T-cell (primary cell): ENCODE measurements around the gene NVL. TPM values are rescaled to one million over a fixed set of nuclear protein-coding genes. Genes with fewer than 3 reads are reported as not detected.

ENCODE experiments used
- ATAC-seq, 4 experiments: fragments of 200-7000 bp in 3 of 4; fragments of 150-1000 bp in 1 of 4; cut with Tn5 transposase; replicated peaks in 1 of 4; 1 replicate in 3 of 4; 2 replicates in 1 of 4; pipeline ENCODE4 v1.10.0; 2021; ENCODE audit warnings: moderate library complexity in 3 of 4, mild to moderate bottlenecking in 2 of 4, moderate number of reproducible peaks in 1 of 4
- CTCF ChIA-PET, 2 donors: fragments of 300-600 bp; sonication (Branson Sonifier 250); formaldehyde crosslinking; loops; one replicate each; lab custom pipeline; 2022; ENCODE audit warnings: antibody characterized with exemption in 2 of 2; lab: Charles Lee
- POLR2A ChIA-PET, 2 donors: fragments of 300-600 bp; sonication (Branson Sonifier 250); formaldehyde crosslinking; loops; one replicate each; lab custom pipeline; 2022; ENCODE audit warnings: antibody characterized with exemption in 2 of 2; lab: Charles Lee
- DNase-seq, 35 experiments: peaks; one replicate each; pipeline versions ENCODE4 v3.0.0 to v3.0.0-alpha.2; 2013 to 2023
- H3K27ac ChIP-seq: one replicate; pipeline ENCODE4 v1.5.1; 2013; ENCODE audit warnings: low read length
- H3K27me3 ChIP-seq, 2 experiments: replicated peaks in 1 of 2; 1 replicate in 1 of 2; 2 replicates in 1 of 2; pipeline versions ENCODE4 v1.6.1 to v1.7.0; 2013; ENCODE audit warnings: low read length in 1 of 2, mixed read lengths in 1 of 2; ENCODE audit not compliant: control insufficient read depth in 2 of 2, insufficient read depth in 2 of 2; ENCODE audit errors: extremely low read depth in 1 of 2
- H3K36me3 ChIP-seq, 2 donors: 1 replicate in 1 of 2; 2 replicates in 1 of 2; pipeline versions ENCODE4 v1.6.1 to v1.7.0; 2013; ENCODE audit warnings: low read length in 1 of 2; ENCODE audit not compliant: control insufficient read depth in 2 of 2, insufficient read depth in 1 of 2; ENCODE audit errors: extremely low read depth in 1 of 2
- H3K4me1 ChIP-seq, 2 experiments: 1 replicate in 1 of 2; 2 replicates in 1 of 2; pipeline versions ENCODE4 v1.6.1 to v1.7.0; 2013; ENCODE audit warnings: low read length in 2 of 2, mixed read lengths in 1 of 2; ENCODE audit not compliant: insufficient read depth in 2 of 2, control insufficient read depth in 1 of 2; ENCODE audit errors: extremely low read depth in 1 of 2
- H3K4me3 ChIP-seq, 2 donors: 1 replicate in 1 of 2; 2 replicates in 1 of 2; pipeline versions ENCODE4 v1.5.1 to v1.7.0; 2013; ENCODE audit warnings: mild to moderate bottlenecking in 2 of 2, low read length in 1 of 2, moderate library complexity in 1 of 2; ENCODE audit not compliant: control insufficient read depth in 1 of 2; ENCODE audit errors: extremely low read depth in 1 of 2
- H3K9me3 ChIP-seq: 2 replicates; pipeline ENCODE4 v1.7.0; 2013
- H3K27ac Mint-ChIP-seq, 2 donors: one replicate each; pipeline ENCODE4 v1.8.0; 2020 to 2021; ENCODE audit warnings: mild to moderate bottlenecking in 2 of 2, mixed read lengths in 2 of 2
- H3K27me3 Mint-ChIP-seq, 2 donors: one replicate each; pipeline ENCODE4 v1.8.0; 2021 to 2022; ENCODE audit warnings: mixed read lengths in 2 of 2
- H3K36me3 Mint-ChIP-seq: one replicate; pipeline ENCODE4 v1.8.0; 2021; ENCODE audit warnings: mixed read lengths
- H3K4me1 Mint-ChIP-seq, 3 donors: one replicate each; pipeline ENCODE4 v1.8.0; 2020 to 2022; ENCODE audit warnings: mixed read lengths in 3 of 3, mild to moderate bottlenecking in 1 of 3
- H3K4me3 Mint-ChIP-seq, 3 donors: one replicate each; pipeline ENCODE4 v1.8.0; 2020 to 2022; ENCODE audit warnings: mild to moderate bottlenecking in 3 of 3, mixed read lengths in 3 of 3, moderate library complexity in 3 of 3
- H3K9me3 Mint-ChIP-seq, 3 donors: one replicate each; pipeline ENCODE4 v1.8.0; 2020 to 2022; ENCODE audit warnings: mixed read lengths in 3 of 3
- WGBS: methylation state at CpG from one replicate; pipeline ENCODE4 v1.1.5; 2013; ENCODE audit warnings: missing lambda C conversion rate; ENCODE audit not compliant: insufficient coverage; 5-methylcytosine and 5-hydroxymethylcytosine counted together
- total RNA-seq, 35 experiments: library from RNA in 6 of 35; stranded (reverse) in 6 of 35; fragments of 120-200 nt in 1 of 35; gene quantifications; one replicate each; pipeline versions ENCODE4 v1.2.1 to v1.2.4 and lab custom pipeline; 2013 to 2026

NVL gene
- total RNA-seq, 5 donors from 2014 or later (not counting 1 experiment from before 2014, with no cell fraction given) = 32.5 to 42.0 (median 37.6) TPM

DNA sequence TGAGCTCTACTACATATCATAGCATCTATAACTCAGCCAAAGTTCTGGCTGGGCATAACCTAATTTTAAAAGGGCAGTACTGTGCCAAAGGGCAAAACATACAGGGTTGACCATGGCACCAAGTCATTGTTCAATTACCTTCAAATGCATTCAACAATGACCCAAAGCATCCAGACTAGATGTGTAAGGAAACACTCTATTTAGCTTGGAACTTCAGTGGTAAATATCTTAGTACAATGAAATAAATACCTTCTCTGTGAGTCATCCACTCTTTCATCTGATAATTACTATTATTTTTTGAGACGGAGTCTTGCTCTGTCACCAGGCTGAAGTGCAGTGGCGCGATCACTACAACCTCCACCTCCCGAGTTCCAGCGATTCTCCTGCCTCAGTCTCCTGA is 70.0 kb downstream of the NVL start:
- Histone ChIP-seq H3K4me3 (no peak overlapping the region), H3K27ac (no peak overlapping the region), H3K4me1 (peaks cover 2 to 4% of the 10 kb centered on the region in 2 experiments), H3K36me3 (peaks cover 3 to 6% of the 10 kb centered on the region in 2 donors), H3K9me3 (no peaks in the 10 kb centered on the region), H3K27me3 (no peaks in the 10 kb centered on the region)
- WGBS = 100% methylated on average over 5 of the region's 5 CpGs
- Mint-ChIP-seq H3K27me3 (no peaks in the 10 kb centered on the region), H3K4me3 (no peak overlapping the region), H3K27ac (no peak overlapping the region), H3K9me3 (no peaks in the 10 kb centered on the region), H3K4me1 (peaks cover 17 to 21% (median 17%) of the 10 kb centered on the region in 3 donors), H3K36me3 (peaks cover 28% of the 10 kb centered on the region)
- no peak for ATAC-seq
- POLR2A ChIA-PET = interaction anchor here (0.6 to 0.7 kb wide), 2 partner anchors 161 to 1948 kb away, joined by 3 to 5 read pairs; no protein-coding TSS in a partner anchor
- DNase-seq = no peak
- CTCF ChIA-PET = interaction anchor here in 1 of 2 donors (0.7 kb wide), 1 partner anchor 11 kb away, joined by 3 read pairs; no protein-coding TSS in a partner anchor

DNA sequence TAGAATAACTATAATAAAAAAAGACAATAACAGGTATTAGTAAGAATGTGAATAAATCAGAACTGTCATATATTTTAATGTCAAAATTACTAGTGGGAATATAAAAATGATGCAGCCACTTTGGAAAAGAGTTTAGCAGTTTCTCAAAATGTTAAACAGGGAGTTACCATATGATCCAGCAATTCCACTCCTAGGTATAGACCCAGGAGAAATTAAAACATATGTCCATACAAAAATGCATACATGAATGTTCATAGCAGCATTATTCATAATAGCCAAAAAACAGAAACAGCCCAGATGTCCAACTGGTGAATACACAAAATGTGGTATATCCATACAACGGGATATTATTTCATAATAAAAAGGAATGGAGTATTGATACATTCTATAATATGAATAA is 71.6 kb downstream of the NVL start:
- no CpG with 5 or more reads among the region's 1 CpG for WGBS
- CTCF ChIA-PET = no interaction called here
- H3K36me3 Mint-ChIP-seq = peaks cover 20% of the 10 kb centered on the region
- Histone ChIP-seq H3K4me3 (no peak overlapping the region), H3K4me1 (peaks cover 2 to 4% of the 10 kb centered on the region in 2 experiments), H3K27me3 (no peaks in the 10 kb centered on the region), H3K27ac (no peak overlapping the region), H3K9me3 (no peaks in the 10 kb centered on the region), H3K36me3 (peaks cover 0 to 5% of the 10 kb centered on the region in 2 donors)
- H3K27ac Mint-ChIP-seq = no peak overlapping the region
- ATAC-seq = no peak
- no peak overlapping the region for H3K4me3 Mint-ChIP-seq
- peaks cover 17 to 21% (median 17%) of the 10 kb centered on the region in 3 donors for H3K4me1 Mint-ChIP-seq
- H3K9me3 Mint-ChIP-seq = no peaks in the 10 kb centered on the region
- POLR2A ChIA-PET = no interaction called here
- no peaks in the 10 kb centered on the region for H3K27me3 Mint-ChIP-seq
- no peak for DNase-seq

- DNase-seq (no peak), ATAC-seq (no peak)
- Mint-ChIP-seq H3K36me3 (peaks cover 18% of the 10 kb centered on the region), H3K4me1 (peaks cover 5 to 6% (median 6%) of the 10 kb centered on the region in 3 donors), H3K4me3 (no peak overlapping the region), H3K27me3 (no peaks in the 10 kb centered on the region), H3K9me3 (no peaks in the 10 kb centered on the region), H3K27ac (no peak overlapping the region)
- peaks cover 0 to 2% of the 10 kb centered on the region in 2 experiments for H3K4me1 ChIP-seq
- ChIA-PET POLR2A (interaction anchor here in 1 of 2 donors (0.5 to 0.7 kb wide), 2 partner anchors 10 to 74 kb away, joined by 3 to 4 read pairs; no protein-coding TSS in a partner anchor), CTCF (interaction anchor here in 1 of 2 donors (0.8 kb wide), 1 partner anchor 12 kb away, joined by 4 read pairs; no protein-coding TSS in a partner anchor)
- WGBS = 100% methylated on average over 3 of the region's 3 CpGs
- peaks cover 0 to 5% of the 10 kb centered on the region in 2 donors for H3K36me3 ChIP-seq
- no peak overlapping the region for H3K27ac ChIP-seq
- H3K27me3 ChIP-seq = no peaks in the 10 kb centered on the region
- no peak overlapping the region for H3K4me3 ChIP-seq
- no peaks in the 10 kb centered on the region for H3K9me3 ChIP-seq
These were observed 73.3 kb downstream of the NVL start for GRCh38 chr1:224256640-224257039.

DNA sequence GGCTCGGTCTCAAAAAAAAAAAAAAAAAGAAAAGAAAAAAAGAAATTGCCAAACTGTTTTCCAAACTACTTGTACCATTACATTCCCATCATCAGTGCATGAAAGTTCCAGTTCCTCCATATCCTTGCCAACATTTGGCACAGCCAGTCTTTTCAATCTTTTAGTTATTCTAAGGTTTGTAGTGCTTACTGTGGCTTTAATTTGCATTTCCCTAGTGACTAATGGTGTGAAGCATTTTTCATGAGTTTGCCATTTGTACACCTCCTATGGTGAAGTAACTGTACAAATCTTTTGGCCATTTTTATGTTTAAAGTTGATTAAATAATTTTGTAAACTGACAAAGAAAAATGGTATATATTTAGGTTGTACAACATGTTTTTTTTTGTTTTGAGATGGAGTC is 76.3 kb downstream of the NVL start:
- no peaks in the 10 kb centered on the region for H3K9me3 ChIP-seq
- H3K4me3 Mint-ChIP-seq = no peak overlapping the region
- H3K4me1 Mint-ChIP-seq = no peaks in the 10 kb centered on the region
- no CpG with 5 or more reads among the region's 1 CpG for WGBS
- DNase-seq (no peak), ATAC-seq (no peak)
- H3K36me3 ChIP-seq = peaks cover 8 to 10% of the 10 kb centered on the region in 2 donors
- H3K36me3 Mint-ChIP-seq = peaks cover 26% of the 10 kb centered on the region
- ChIA-PET CTCF (no interaction called here), POLR2A (no interaction called here)
- no peak overlapping the region for H3K4me3 ChIP-seq
- H3K9me3 Mint-ChIP-seq = no peaks in the 10 kb centered on the region
- no peaks in the 10 kb centered on the region for H3K4me1 ChIP-seq
- no peak overlapping the region for H3K27ac ChIP-seq
- no peaks in the 10 kb centered on the region for H3K27me3 Mint-ChIP-seq
- H3K27ac Mint-ChIP-seq = no peak overlapping the region
- H3K27me3 ChIP-seq = no peaks in the 10 kb centered on the region

- H3K27ac Mint-ChIP-seq = no peak overlapping the region
- DNase-seq (no peak), ATAC-seq (no peak)
- Histone ChIP-seq H3K27me3 (no peaks in the 10 kb centered on the region), H3K9me3 (no peaks in the 10 kb centered on the region), H3K4me3 (no peak overlapping the region), H3K36me3 (peaks cover 11 to 16% of the 10 kb centered on the region in 2 donors), H3K4me1 (no peaks in the 10 kb centered on the region), H3K27ac (no peak overlapping the region)
- H3K4me1 Mint-ChIP-seq = peaks cover 0 to 5% (median 2%) of the 10 kb centered on the region in 3 donors
- H3K36me3 Mint-ChIP-seq = peaks cover 29% of the 10 kb centered on the region
- no peaks in the 10 kb centered on the region for H3K9me3 Mint-ChIP-seq
- H3K27me3 Mint-ChIP-seq = no peaks in the 10 kb centered on the region
- no peak overlapping the region for H3K4me3 Mint-ChIP-seq
- ChIA-PET CTCF (no interaction called here), POLR2A (interaction anchor here in 1 of 2 donors (0.6 kb wide), 1 partner anchor 20 kb away, joined by 3 read pairs; no protein-coding TSS in a partner anchor)
These were observed 77.5 kb downstream of the NVL start for GRCh38 chr1:224252479-224252878.

DNA sequence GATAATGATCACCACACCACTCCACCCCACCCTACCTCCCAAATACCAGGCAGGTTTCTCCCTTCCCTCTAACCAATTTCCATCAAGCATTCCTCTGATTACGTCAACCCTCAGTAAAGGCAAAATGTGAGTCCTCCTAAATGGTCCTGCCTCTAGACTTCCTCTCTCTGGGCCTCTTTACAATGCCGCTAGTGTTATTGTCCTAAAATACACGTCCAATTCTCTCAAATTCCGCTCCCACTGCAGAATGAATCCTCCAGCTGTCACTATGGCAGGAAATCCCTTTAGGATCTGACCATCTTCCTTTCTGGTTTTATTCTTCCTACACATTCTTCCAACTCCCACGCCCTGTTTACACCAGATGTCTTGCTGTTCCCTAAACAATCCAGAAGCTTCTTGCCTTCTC is 78.2 kb downstream of the NVL start:
- DNase-seq = no peak
- Mint-ChIP-seq H3K27ac (peak overlapping the region in 1 of 2 donors; percentile 1), H3K9me3 (no peaks in the 10 kb centered on the region), H3K4me3 (no peak overlapping the region), H3K4me1 (peaks cover 0 to 5% (median 2%) of the 10 kb centered on the region in 3 donors), H3K27me3 (no peaks in the 10 kb centered on the region), H3K36me3 (peaks cover 27% of the 10 kb centered on the region)
- WGBS = 95% methylated on average over 5 of the region's 5 CpGs
- ChIA-PET POLR2A (no interaction called here), CTCF (interaction anchor here (0.5 to 0.8 kb wide), 2 partner anchors 71 to 168 kb away, joined by 3 to 7 read pairs; no protein-coding TSS in a partner anchor)
- ATAC-seq = no peak
- Histone ChIP-seq H3K27me3 (no peaks in the 10 kb centered on the region), H3K4me1 (no peaks in the 10 kb centered on the region), H3K9me3 (no peaks in the 10 kb centered on the region), H3K27ac (no peak overlapping the region), H3K4me3 (no peak overlapping the region), H3K36me3 (peaks cover 11 to 20% of the 10 kb centered on the region in 2 donors)
